GM18505 (cell line): Measurements from ENCODE around the gene EME1.
"Not testable (repeated sequence)": the region's sequence is repeated elsewhere in the genome, so short reads cannot be mapped to it uniquely, and the experiment has no call there.

Experiments used
- ATAC-seq: cut with Tn5 transposase; IDR thresholded peaks from one replicate; pipeline ENCODE4 v1.9.1; 2021; ENCODE audit not compliant: unreplicated experiment
- POLR2A ChIP-seq: IDR thresholded peaks from 4 replicates; pipeline ENCODE4 v1.6.1; 2011; ENCODE audit warnings: borderline replicate concordance; ENCODE audit not compliant: insufficient read depth, insufficient read length; ENCODE audit errors: extremely low read depth

EME1 gene, protein sequence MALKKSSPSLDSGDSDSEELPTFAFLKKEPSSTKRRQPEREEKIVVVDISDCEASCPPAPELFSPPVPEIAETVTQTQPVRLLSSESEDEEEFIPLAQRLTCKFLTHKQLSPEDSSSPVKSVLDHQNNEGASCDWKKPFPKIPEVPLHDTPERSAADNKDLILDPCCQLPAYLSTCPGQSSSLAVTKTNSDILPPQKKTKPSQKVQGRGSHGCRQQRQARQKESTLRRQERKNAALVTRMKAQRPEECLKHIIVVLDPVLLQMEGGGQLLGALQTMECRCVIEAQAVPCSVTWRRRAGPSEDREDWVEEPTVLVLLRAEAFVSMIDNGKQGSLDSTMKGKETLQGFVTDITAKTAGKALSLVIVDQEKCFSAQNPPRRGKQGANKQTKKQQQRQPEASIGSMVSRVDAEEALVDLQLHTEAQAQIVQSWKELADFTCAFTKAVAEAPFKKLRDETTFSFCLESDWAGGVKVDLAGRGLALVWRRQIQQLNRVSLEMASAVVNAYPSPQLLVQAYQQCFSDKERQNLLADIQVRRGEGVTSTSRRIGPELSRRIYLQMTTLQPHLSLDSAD

DNA sequence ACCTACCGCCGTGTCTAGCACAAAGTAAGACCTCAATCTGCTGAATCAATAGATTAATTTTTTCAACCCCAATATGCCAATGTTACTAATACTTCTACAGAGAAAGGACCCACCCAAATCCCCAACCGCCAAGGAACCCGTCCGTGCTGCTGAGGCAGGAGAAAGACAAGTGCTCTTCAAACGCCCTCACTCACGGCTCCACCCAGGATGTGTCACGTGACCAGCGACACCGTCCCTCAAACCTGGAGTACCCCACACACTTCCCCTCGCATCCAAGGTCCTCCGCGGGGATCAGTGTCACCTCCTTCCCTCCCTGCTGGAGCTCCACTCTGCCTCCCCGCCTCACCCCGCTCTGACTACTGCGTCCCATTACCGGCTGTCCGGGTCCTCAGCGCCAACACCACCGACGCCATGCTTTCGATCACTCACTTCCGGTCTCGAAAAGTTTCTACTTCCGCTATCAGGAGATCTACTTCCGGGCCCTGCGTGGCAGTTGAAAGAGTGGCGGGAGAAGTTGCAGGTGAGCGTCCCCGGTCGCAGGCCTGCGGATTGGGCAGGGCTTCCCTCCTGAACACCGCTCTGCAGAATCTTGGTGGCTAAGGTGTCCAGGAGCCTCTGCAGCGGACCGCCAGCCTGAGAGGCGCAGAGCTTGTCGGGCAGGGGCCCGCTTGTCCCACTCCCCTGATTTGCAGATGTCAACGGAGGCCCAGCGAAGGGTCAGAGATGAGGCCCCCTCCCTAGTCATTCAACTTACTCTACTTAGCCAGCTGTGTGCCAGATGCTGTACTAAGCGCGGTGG, at the start of gene EME1, which contains the start of gene MRPL27:
EME1 (plus strand) TSS at position 472 of the 799 bp plus-strand sequence. CDS start 1,980 bp downstream, outside the sequence.
MRPL27 (minus strand) TSS at position 427 of the 799 bp plus-strand sequence; CDS start at position 413, 14 bp downstream.
- peak; percentile 97 for TF ChIP-seq POLR2A
- peak; percentile 73 for ATAC-seq

DNA sequence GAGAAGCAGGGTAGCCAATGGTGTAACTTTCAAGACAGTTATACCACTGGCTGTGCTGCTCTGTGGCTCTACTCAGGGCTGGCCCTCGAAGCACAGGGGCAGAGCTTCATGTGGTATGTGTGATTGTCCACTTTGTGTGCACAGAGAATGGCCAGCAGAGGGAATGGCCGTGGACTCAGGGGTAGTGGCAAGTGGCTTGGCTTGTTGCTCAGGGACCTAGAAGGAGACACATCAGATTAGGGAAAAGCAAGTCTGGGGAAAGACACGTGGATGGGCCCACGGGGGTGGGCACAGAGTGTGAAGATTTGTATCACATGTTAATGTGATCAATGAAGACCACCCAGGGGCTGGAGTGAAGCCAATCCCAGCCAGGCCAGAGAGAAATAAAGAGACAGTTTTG, 47.1 kb upstream of the EME1 start:
- TF ChIP-seq POLR2A, result no peak
- no peak for ATAC-seq

DNA sequence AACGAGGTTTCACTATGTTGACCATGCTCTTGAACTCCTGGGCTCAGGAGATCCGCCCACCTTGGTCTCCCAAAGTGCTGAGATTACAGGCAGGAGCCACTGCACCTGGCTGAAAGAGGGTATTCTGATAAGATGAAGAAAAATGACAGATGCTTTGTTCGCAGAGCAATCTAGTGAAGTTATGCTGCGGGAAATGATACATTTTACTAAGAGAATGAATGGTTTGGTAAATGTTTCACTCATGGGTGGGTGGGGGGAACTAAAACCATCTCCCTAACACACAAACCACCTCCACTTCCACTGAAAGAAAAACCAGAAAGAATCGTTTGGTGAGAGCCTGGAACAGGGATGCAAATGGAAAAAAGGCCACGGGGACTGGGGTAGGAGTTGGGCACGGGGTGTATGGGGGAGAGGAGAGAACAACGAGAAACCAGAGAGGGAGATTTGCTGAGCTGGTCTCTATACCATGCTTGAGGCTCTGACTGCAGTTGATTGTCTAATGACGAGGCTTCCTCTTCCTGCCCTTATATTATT, 46.1 kb upstream of the EME1 start:
- TF ChIP-seq POLR2A, result no peak
- ATAC-seq, result no peak

DNA sequence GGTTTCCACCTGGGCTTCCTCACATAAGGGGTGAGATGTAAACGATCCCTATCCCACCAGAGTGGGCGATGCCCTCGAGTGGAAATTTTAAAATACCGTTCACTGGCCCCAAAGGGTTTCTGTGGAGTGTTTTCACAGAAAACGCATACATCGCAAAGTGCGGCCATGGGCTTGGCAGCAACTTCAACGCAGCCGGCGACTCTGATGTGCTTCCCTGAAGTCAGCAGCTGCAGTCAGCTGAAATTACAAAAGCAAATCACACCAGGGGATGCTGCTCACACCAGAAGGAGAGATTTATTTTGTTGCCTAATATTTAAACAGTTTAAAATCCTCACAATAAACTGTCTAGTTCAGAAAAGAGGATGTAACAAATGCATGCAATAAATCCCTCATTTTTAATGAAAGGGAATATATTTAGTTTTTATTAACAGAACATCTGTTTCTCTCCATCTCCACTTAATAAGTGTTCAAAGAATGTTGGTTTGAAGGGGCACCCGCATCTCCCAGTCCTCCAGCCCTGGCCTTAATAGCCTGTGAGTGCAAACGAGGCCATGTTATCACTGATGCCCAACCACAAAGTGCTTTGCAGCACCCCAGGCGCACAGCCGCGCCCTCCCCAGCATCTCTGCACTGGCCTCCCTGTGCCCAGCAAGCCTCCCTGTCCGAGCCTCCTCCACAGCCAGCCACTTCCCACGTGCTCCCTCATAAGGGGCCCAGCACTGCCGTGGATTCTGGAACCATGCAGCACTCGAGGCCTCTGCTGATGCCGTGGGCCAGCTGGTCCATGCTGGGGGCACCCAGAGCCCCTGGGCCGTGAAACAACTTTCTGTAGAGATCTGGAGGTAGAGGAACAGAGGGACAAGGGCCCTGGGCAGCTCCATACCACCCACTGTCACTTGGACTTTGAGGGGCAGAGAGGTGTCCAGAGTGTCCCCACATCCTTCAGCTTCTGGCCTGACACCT, 44.4 kb upstream of the EME1 start:
- no peak for ATAC-seq
- TF ChIP-seq POLR2A, result no peak

DNA sequence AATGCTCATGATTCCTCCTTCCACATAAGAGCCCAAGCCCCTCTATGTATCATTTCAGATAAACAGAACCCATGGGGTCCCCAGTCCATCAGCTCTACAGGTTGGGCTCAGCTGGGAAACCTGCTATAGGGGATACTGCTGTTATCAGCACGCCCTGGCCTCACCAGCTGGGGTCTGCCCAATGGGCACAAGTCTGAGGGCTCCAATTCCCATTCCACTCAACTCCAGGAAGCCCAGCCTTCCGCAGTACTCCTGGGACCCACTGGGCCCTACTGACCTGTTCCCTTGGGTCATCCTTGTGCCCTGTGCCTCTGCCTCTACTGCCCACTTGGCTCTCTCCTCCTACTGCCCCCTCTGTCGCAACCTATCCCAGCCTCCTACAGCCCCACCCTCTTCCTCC, 43.3 kb upstream of the EME1 start:
- no peak for ATAC-seq
- no peak for TF ChIP-seq POLR2A

DNA sequence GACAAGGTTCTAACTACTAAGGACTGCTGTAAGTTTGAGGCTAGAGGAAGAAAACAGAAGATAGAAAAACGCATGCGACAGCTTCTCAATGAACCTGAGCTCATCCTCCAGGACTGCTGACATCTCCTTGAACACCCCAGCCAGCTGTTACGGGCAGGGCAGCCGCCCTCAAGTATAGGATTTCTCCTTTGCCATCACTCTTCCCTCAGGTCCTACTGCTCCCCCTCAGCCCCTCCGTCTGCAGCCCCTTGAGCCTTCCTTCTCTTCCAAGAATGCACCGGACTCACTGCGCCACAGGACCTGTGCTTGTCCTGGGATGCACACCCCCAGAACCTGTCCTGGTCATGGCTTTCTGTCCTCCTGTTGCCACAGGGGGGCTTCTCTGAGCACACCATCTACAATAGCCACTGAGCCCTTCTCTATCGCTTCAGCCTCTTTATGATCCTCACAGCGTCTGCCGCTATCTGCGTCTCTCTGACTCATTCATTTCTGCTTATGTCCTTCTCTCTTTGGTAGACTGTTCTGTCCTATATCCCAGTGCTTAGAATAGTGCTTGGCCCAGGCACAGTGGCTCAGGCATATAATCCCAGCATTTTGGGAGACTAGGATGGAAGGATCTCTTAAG, 42.8 kb upstream of the EME1 start:
- TF ChIP-seq POLR2A, result no peak
- no peak for ATAC-seq

DNA sequence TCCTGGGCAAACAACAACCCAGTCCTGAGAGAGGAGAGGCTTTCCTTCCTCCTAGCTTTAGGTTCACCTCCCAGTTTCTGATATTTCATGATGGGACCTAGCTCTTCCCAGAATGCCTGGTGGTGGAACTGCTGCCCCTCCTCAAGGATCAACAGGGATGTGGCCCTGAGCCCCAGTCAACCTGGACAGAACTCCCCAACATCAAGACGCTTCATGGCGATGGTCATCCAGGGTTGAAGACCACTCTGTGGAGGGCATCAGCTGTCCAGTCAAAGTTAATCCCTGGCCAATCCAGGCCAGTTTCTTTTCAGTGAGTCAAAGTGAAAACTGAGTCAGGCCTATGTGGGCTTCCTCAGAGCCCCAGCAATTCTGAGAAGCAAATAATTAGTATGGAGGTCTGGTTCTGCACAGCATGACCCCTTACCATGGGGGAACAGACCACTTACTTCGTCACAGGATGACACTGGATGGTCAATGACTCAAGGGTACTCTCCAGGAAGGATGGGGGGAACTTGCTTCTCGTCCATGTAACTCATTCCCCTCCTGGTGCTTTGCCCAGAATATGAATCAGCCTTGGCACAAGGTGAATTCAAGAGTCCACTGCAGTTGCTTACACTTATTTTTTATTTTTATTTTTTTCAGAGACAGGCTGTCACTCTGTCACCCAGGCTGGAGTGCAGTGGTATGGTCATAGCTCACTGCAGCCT, 41.8 kb upstream of the EME1 start:
- no peak for ATAC-seq
- no peak for TF ChIP-seq POLR2A

DNA sequence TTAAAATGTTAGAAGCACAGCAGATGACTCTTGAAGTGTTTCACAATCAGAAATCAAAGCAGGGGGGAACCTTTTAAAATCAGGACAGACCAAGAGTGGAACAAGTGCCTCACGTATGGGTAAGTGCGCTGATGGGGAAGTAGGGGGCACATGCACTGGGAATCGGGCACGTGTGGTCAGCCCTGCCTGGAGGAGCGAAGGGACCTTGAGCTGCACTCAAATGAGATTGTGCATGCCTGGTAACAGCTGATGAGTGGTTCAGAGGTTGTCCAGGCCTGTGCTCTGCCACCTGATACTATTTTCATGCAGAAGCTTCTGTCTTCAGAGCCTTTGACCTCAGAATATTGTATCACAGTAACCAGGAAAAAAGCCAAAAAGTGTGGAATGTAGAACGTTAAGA, 40.8 kb upstream of the EME1 start:
- no peak for TF ChIP-seq POLR2A
- ATAC-seq, result no peak

DNA sequence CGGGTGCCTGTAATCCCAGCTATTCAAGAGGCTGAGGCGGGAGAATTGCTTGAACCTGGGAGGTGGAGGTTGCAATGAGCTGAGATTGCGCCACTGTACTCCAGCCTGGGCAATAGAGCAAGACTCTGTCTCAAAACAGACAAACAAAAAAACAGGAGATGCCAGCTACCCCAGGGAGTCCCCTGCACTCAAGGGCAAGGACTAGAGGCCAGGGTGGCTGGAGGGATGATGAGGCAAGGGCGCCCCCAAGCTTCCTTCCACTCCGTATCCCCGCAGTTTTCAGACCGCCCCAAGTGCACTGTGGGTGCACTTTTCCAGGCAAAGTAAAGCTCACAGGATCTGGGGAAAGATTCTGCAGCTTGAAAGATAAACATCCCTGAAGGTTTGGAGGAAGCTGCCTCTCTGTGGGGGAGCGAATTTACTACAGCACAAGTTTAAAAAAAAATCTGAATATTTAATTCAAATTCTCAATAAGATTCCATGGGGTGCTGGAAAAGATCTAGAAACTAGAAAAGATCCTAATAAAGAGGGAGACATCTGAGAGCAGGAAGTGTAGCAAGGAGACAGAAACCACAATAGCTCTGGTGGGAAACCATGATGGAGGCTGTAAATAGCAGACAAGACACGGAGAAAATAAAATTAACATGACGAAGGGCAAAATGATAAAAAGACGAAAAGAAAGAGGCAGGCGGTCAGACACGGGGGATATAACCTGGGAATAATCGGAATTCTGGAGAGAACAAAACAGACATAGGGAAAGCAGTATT, 39.6 kb upstream of the EME1 start:
- ATAC-seq, result not testable (repeated sequence)

DNA sequence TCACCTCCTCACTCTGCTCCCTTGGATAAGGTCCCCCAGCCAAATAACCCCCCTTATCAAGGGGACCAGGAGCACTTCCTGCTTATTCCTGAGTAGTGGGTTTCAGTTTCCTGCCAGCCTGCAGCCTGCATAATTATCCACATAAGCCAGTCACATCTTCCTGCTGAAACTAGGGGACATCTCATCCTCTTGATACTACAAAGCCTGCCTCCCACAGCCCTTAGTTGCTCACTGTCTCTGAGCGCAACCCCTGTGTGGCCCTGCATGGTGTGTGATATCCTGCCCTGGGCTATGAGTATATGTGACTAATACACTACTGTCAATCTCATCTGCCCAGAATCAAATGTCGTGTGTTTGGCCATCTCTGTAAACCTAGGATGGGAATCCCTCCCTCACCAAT, 35.1 kb upstream of the EME1 start:
- no peak for TF ChIP-seq POLR2A

DNA sequence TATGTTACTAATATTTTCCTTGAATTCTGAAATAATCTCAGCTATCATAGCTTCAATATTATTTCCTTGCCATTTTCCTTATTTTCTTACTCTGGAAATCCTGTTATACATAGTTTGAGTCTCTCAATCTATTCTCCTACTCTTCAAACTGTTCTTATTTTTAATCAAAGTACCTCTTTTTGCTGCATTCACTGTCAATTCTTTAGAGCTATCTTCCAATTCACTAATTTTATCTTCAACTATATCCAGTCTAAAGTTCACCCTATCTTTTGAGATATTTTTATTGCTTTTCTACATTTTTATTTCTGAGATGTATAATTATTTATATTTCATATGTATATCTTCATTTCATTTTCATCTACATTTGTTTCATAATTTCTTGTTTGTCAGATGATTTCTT, 34.4 kb upstream of the EME1 start:
- no peak for ATAC-seq
- TF ChIP-seq POLR2A, result no peak

More for the DNA sequence above, 35.1 kb upstream of the EME1 start:
- ATAC-seq, result no peak
